PC-9 (cell line): Measurements from ENCODE around the gene F13B.

Source experiments
- EZH2 ChIP-seq: fragments of 200-600 bp; sonication (generic); IDR thresholded peaks from 2 replicates; pipeline ENCODE4 v1.8.0; 2017; ENCODE audit warnings: antibody characterized with exemption, low read depth
- TF ChIP-seq, protein P1 (sequence below): fragments of 200-600 bp; sonication (generic); conservative IDR thresholded peaks from 2 replicates; pipeline ENCODE4 v1.6.1; 2017; ENCODE audit warnings: mixed run types, antibody characterized with exemption, mild to moderate bottlenecking, moderate library complexity

DNA sequence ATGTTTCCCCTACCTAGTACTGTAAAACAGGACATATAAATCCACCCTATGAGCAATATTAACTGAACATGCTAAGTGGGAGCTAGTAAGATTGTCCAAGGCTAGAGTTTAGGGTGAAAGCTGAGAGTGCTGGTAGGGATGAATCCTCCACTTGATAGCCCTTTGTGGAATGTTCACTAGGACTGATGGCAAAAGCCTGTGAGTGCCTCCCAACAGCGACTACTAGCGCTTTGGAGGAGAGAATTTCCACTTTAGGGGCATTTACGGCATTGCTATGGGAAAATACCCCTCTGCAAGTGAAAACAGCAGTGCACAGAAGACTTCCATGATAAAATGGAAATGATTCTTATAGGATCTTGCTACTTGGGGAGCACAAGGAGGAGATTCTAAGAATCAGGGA, 53.8 kb downstream of the F13B start:
- TF ChIP-seq, protein P1, sequence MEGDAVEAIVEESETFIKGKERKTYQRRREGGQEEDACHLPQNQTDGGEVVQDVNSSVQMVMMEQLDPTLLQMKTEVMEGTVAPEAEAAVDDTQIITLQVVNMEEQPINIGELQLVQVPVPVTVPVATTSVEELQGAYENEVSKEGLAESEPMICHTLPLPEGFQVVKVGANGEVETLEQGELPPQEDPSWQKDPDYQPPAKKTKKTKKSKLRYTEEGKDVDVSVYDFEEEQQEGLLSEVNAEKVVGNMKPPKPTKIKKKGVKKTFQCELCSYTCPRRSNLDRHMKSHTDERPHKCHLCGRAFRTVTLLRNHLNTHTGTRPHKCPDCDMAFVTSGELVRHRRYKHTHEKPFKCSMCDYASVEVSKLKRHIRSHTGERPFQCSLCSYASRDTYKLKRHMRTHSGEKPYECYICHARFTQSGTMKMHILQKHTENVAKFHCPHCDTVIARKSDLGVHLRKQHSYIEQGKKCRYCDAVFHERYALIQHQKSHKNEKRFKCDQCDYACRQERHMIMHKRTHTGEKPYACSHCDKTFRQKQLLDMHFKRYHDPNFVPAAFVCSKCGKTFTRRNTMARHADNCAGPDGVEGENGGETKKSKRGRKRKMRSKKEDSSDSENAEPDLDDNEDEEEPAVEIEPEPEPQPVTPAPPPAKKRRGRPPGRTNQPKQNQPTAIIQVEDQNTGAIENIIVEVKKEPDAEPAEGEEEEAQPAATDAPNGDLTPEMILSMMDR, result no peak
- no peak for TF ChIP-seq EZH2
